ENCODE measurements around the gene LHFPL2. TPM values are rescaled to one million over a fixed set of nuclear protein-coding genes. Genes with fewer than 3 reads are reported as not detected.

Gene LHFPL2
- total and polyA plus RNA-seq, 12 donors = 2.4 to 14.9 (median 5.1) TPM

DNA sequence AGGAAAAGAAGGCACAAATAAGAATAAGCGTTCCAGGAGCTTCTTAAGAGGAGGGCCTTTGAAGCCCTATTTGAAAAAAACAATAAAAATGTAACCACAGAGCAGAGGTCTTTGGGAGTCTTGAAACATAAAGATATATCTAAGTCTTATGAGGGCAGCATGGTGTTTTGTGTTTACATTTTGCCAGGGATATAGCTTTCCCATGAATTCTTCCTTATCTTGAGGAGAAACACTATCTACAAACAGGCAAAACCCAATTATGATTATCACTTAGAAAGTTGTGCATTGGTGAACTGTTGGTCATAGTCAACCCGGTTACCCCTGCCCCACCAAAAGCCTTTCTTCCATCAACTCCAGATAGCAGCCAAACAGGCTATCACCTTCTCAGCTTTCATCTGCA, 23.6 kb upstream of the LHFPL2 start:
- WGBS, 2 donors = 96 to 97% methylated on average over 2 of the region's 2 CpGs
- H3K4me3 ChIP-seq = no peak overlapping the region
- DNase-seq = no peak
- TF ChIP-seq, protein P1, sequence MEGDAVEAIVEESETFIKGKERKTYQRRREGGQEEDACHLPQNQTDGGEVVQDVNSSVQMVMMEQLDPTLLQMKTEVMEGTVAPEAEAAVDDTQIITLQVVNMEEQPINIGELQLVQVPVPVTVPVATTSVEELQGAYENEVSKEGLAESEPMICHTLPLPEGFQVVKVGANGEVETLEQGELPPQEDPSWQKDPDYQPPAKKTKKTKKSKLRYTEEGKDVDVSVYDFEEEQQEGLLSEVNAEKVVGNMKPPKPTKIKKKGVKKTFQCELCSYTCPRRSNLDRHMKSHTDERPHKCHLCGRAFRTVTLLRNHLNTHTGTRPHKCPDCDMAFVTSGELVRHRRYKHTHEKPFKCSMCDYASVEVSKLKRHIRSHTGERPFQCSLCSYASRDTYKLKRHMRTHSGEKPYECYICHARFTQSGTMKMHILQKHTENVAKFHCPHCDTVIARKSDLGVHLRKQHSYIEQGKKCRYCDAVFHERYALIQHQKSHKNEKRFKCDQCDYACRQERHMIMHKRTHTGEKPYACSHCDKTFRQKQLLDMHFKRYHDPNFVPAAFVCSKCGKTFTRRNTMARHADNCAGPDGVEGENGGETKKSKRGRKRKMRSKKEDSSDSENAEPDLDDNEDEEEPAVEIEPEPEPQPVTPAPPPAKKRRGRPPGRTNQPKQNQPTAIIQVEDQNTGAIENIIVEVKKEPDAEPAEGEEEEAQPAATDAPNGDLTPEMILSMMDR (IDR thresholded peaks at IDR 0.05) = no peak
- no peak overlapping the region for H3K27ac ChIP-seq
- no peaks in the 10 kb centered on the region for H3K27me3 ChIP-seq
- H3K4me1 ChIP-seq = peaks cover 0 to 10% (median 0%) of the 10 kb centered on the region in 9 donors
- H3K9me3 ChIP-seq = no peaks in the 10 kb centered on the region
- no peak for ATAC-seq
- H3K36me3 ChIP-seq = no peaks in the 10 kb centered on the region
- intact Hi-C loops (cut with DNase I) = no loop called here

GRCh38 chr5:78671609-78672008, 23.0 kb upstream of the LHFPL2 start:
- WGBS, 2 donors = 46 to 50% methylated on average over 4 of the region's 4 CpGs
- peaks cover 0 to 8% (median 0%) of the 10 kb centered on the region in 9 donors for H3K4me1 ChIP-seq
- no peaks in the 10 kb centered on the region for H3K36me3 ChIP-seq
- H3K4me3 ChIP-seq = no peak overlapping the region
- DNase-seq (no peak), ATAC-seq (no peak)
- TF ChIP-seq, protein P1 (IDR thresholded peaks at IDR 0.05) = no peak
- no peaks in the 10 kb centered on the region for H3K27me3 ChIP-seq
- intact Hi-C loops (cut with DNase I) = no loop called here
- no peaks in the 10 kb centered on the region for H3K9me3 ChIP-seq
- H3K27ac ChIP-seq = no peak overlapping the region

GRCh38 chr5:78670701-78671269, 22.2 kb upstream of the LHFPL2 start:
- intact Hi-C loops (cut with DNase I) = no loop called here
- DNase-seq (no peak), ATAC-seq (no peak)
- TF ChIP-seq, protein P1 (IDR thresholded peaks at IDR 0.05) = no peak
- Histone ChIP-seq H3K4me1 (peaks cover 0 to 3% (median 0%) of the 10 kb centered on the region in 9 donors), H3K36me3 (no peaks in the 10 kb centered on the region), H3K27me3 (no peaks in the 10 kb centered on the region), H3K4me3 (no peak overlapping the region), H3K27ac (no peak overlapping the region), H3K9me3 (no peaks in the 10 kb centered on the region)
- WGBS, 2 donors = 62 to 78% methylated on average over 2 of the region's 2 CpGs

GRCh38 chr5:78669331-78669730, 20.8 kb upstream of the LHFPL2 start:
- DNase-seq = no peak
- ATAC-seq = no peak
- TF ChIP-seq, protein P1 (IDR thresholded peaks at IDR 0.05) = no peak
- Histone ChIP-seq H3K4me3 (no peak overlapping the region), H3K27me3 (no peaks in the 10 kb centered on the region), H3K4me1 (peaks cover 0 to 3% (median 0%) of the 10 kb centered on the region in 9 donors), H3K36me3 (no peaks in the 10 kb centered on the region), H3K9me3 (no peaks in the 10 kb centered on the region), H3K27ac (no peak overlapping the region)
- intact Hi-C loops (cut with DNase I) = no loop called here
- WGBS, 2 donors = 86 to 88% methylated on average over 4 of the region's 4 CpGs
